Glutamatergic neuron (in vitro differentiated cells): ENCODE measurements around the gene LYST. TPM values are rescaled to one million over a fixed set of nuclear protein-coding genes. Genes with fewer than 3 reads are reported as not detected.

ENCODE experiments used
- DNase-seq: peaks from one replicate; pipeline ENCODE4 v3.0.0; 2022
- H3K27ac Mint-ChIP-seq: one replicate; pipeline ENCODE4 v1.8.0; 2020; ENCODE audit warnings: mild to moderate bottlenecking, mixed read lengths, inconsistent platforms; ENCODE audit not compliant: unreplicated experiment
- H3K27me3 Mint-ChIP-seq: one replicate; pipeline ENCODE4 v1.8.0; 2020; ENCODE audit warnings: mild to moderate bottlenecking, moderate library complexity, mixed read lengths, inconsistent platforms; ENCODE audit not compliant: unreplicated experiment
- H3K36me3 Mint-ChIP-seq: one replicate; pipeline ENCODE4 v1.8.0; 2020; ENCODE audit warnings: mild to moderate bottlenecking, mixed read lengths, inconsistent platforms; ENCODE audit not compliant: unreplicated experiment
- H3K4me1 Mint-ChIP-seq: one replicate; pipeline ENCODE4 v1.8.0; 2020; ENCODE audit warnings: mild to moderate bottlenecking, low read depth, mixed read lengths, inconsistent platforms; ENCODE audit not compliant: unreplicated experiment
- H3K4me3 Mint-ChIP-seq: one replicate; pipeline ENCODE4 v1.8.0; 2020; ENCODE audit warnings: mild to moderate bottlenecking, mixed read lengths, inconsistent platforms; ENCODE audit not compliant: unreplicated experiment
- H3K9me3 Mint-ChIP-seq: one replicate; pipeline ENCODE4 v1.8.0; 2020; ENCODE audit warnings: mild to moderate bottlenecking, moderate library complexity, mixed read lengths, inconsistent platforms; ENCODE audit not compliant: unreplicated experiment
- CTCF ChIP-seq: fragments of 200-600 bp; sonication (generic); IDR thresholded peaks from one replicate; pipeline ENCODE4 v1.5.0; 2021; ENCODE audit not compliant: partially characterized antibody, unreplicated experiment
- total RNA-seq: library from RNA; stranded (reverse); fragmentation: NEBNext Ultra II Directional; extraction: Animal tissue kit (Norgen Biotek cat#: 25700); gene quantifications from one replicate; pipeline ENCODE4 v1.2.1, GENCODE V29; 2021; ENCODE audit not compliant: unreplicated experiment

The LYST gene
- total RNA-seq, 1 donor from 2014 or later, result 33.6 TPM

- Mint-ChIP-seq H3K36me3 (no peaks in the 10 kb centered on the region), H3K27me3 (no peaks in the 10 kb centered on the region), H3K27ac (no peak overlapping the region), H3K9me3 (peaks cover 5% of the 10 kb centered on the region), H3K4me1 (peaks cover 9% of the 10 kb centered on the region), H3K4me3 (no peak overlapping the region)
- no peak for DNase-seq
- TF ChIP-seq CTCF, result no peak
Measured at GRCh38 chr1:235860829-235861228, 5.9 kb downstream of the LYST start.

GRCh38 chr1:235859789-235860188, 6.9 kb downstream of the LYST start:
- Mint-ChIP-seq H3K36me3 (no peaks in the 10 kb centered on the region), H3K27ac (no peak overlapping the region), H3K4me1 (peaks cover 9% of the 10 kb centered on the region)

GRCh38 chr1:235858766-235859165, 7.9 kb downstream of the LYST start:
- DNase-seq, result no peak
- Mint-ChIP-seq H3K4me3 (no peak overlapping the region), H3K9me3 (peaks cover 2% of the 10 kb centered on the region), H3K36me3 (no peaks in the 10 kb centered on the region), H3K4me1 (peaks cover 3% of the 10 kb centered on the region), H3K27me3 (no peaks in the 10 kb centered on the region), H3K27ac (no peak overlapping the region)
- TF ChIP-seq CTCF, result no peak

More at GRCh38 chr1:235859789-235860188, 6.9 kb downstream of the LYST start:
- H3K27me3 Mint-ChIP-seq, result no peaks in the 10 kb centered on the region
- DNase-seq, result no peak
- no peak overlapping the region for H3K4me3 Mint-ChIP-seq
- TF ChIP-seq CTCF, result no peak
- peaks cover 2% of the 10 kb centered on the region for H3K9me3 Mint-ChIP-seq

DNA sequence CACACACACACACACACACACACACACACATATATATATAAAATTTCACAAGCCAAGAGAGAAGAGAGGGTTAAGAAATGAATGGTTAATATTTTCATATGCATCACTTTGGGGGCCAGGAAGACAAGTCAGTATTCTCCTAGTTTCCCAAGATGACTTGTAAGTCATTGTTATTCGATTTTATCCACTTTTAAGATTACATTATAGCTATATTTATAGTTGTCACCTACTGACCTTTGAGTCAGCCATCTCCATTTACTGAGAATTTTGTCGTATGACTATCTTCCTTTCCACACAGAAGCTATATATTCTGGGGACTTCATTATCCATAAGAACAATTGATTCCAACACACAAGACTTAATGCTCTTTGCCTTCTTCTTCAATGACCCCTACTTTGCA, 8.9 kb downstream of the LYST start:
- H3K4me3 Mint-ChIP-seq, result no peak overlapping the region
- H3K27ac Mint-ChIP-seq, result no peak overlapping the region
- no peaks in the 10 kb centered on the region for H3K4me1 Mint-ChIP-seq
- H3K36me3 Mint-ChIP-seq, result no peaks in the 10 kb centered on the region
- H3K9me3 Mint-ChIP-seq, result peaks cover 2% of the 10 kb centered on the region
- TF ChIP-seq CTCF, result no peak
- H3K27me3 Mint-ChIP-seq, result no peaks in the 10 kb centered on the region
- DNase-seq, result no peak

- DNase-seq, result no peak
- peaks cover 2% of the 10 kb centered on the region for H3K9me3 Mint-ChIP-seq
- H3K27ac Mint-ChIP-seq, result no peak overlapping the region
- H3K27me3 Mint-ChIP-seq, result no peaks in the 10 kb centered on the region
- no peak overlapping the region for H3K4me3 Mint-ChIP-seq
- no peaks in the 10 kb centered on the region for H3K4me1 Mint-ChIP-seq
- TF ChIP-seq CTCF, result no peak
- H3K36me3 Mint-ChIP-seq, result no peaks in the 10 kb centered on the region
Measured at GRCh38 chr1:235855811-235856429, 10.8 kb downstream of the LYST start.
